ENCODE measurements around the gene OR13C4. TPM values are rescaled to one million over a fixed set of nuclear protein-coding genes. Genes with fewer than 3 reads are reported as not detected.

OR13C4 gene
- total RNA-seq, 1 donor from 2014 or later: not detected

GRCh38 chr9:104556830-104557634, 30.0 kb upstream of the OR13C4 start:
- DNase-seq (ENCODE audit: extremely low spot score, unreplicated experiment): no peak
- no peaks in the 10 kb centered on the region for H3K27me3 Mint-ChIP-seq
- no peak for TF ChIP-seq CTCF (conservative IDR thresholded peaks at IDR 0.05)
- H3K4me3 Mint-ChIP-seq: no peak overlapping the region
- H3K9me3 Mint-ChIP-seq: peaks cover 12% of the 10 kb centered on the region
- no peaks in the 10 kb centered on the region for H3K36me3 Mint-ChIP-seq
- H3K4me1 Mint-ChIP-seq (ENCODE audit: unreplicated experiment): no peaks in the 10 kb centered on the region
- H3K27ac Mint-ChIP-seq: no peak overlapping the region

GRCh38 chr9:104555521-104555920, 28.5 kb upstream of the OR13C4 start:
- no peak overlapping the region for H3K4me3 Mint-ChIP-seq
- peaks cover 12% of the 10 kb centered on the region for H3K9me3 Mint-ChIP-seq
- H3K27ac Mint-ChIP-seq: no peak overlapping the region
- no peaks in the 10 kb centered on the region for H3K4me1 Mint-ChIP-seq (ENCODE audit: unreplicated experiment)
- no peaks in the 10 kb centered on the region for H3K27me3 Mint-ChIP-seq
- no peaks in the 10 kb centered on the region for H3K36me3 Mint-ChIP-seq
- DNase-seq (ENCODE audit: extremely low spot score, unreplicated experiment): no peak
- TF ChIP-seq CTCF (conservative IDR thresholded peaks at IDR 0.05): no peak

GRCh38 chr9:104553261-104553660, 26.3 kb upstream of the OR13C4 start:
- H3K36me3 Mint-ChIP-seq: no peaks in the 10 kb centered on the region
- H3K4me1 Mint-ChIP-seq (ENCODE audit: unreplicated experiment): no peaks in the 10 kb centered on the region
- peaks cover 7% of the 10 kb centered on the region for H3K9me3 Mint-ChIP-seq
- no peak overlapping the region for H3K4me3 Mint-ChIP-seq
- no peak overlapping the region for H3K27ac Mint-ChIP-seq
- DNase-seq (ENCODE audit: extremely low spot score, unreplicated experiment): no peak
- TF ChIP-seq CTCF (conservative IDR thresholded peaks at IDR 0.05): no peak
- H3K27me3 Mint-ChIP-seq: no peaks in the 10 kb centered on the region

GRCh38 chr9:104544644-104545043, 17.6 kb upstream of the OR13C4 start:
- no peak for DNase-seq (ENCODE audit: extremely low spot score, unreplicated experiment)
- no peak overlapping the region for H3K27ac Mint-ChIP-seq
- no peak for TF ChIP-seq CTCF (conservative IDR thresholded peaks at IDR 0.05)
- no peaks in the 10 kb centered on the region for H3K36me3 Mint-ChIP-seq
- H3K4me1 Mint-ChIP-seq (ENCODE audit: unreplicated experiment): no peaks in the 10 kb centered on the region
- H3K4me3 Mint-ChIP-seq: no peak overlapping the region
- H3K27me3 Mint-ChIP-seq: no peaks in the 10 kb centered on the region
- no peaks in the 10 kb centered on the region for H3K9me3 Mint-ChIP-seq

GRCh38 chr9:104539275-104539674, 12.3 kb upstream of the OR13C4 start:
- TF ChIP-seq CTCF (conservative IDR thresholded peaks at IDR 0.05): no peak
- no peaks in the 10 kb centered on the region for H3K4me1 Mint-ChIP-seq (ENCODE audit: unreplicated experiment)
- no peaks in the 10 kb centered on the region for H3K27me3 Mint-ChIP-seq

More at GRCh38 chr9:104539275-104539674, 12.3 kb upstream of the OR13C4 start:
- H3K9me3 Mint-ChIP-seq: no peaks in the 10 kb centered on the region
- no peak overlapping the region for H3K27ac Mint-ChIP-seq
- no peak overlapping the region for H3K4me3 Mint-ChIP-seq
- no peak for DNase-seq (ENCODE audit: extremely low spot score, unreplicated experiment)
- no peaks in the 10 kb centered on the region for H3K36me3 Mint-ChIP-seq
